Caki2 (cell line): ENCODE measurements around the gene MYEF2. TPM values are rescaled to one million over a fixed set of nuclear protein-coding genes. Genes with fewer than 3 reads are reported as not detected.

Source experiments
- DNase-seq: peaks from one replicate; pipeline ENCODE4 v3.0.0-alpha.2; 2015; ENCODE audit warnings: low read depth
- in situ Hi-C: cut with HindIII; loops from 2 replicates; pipeline ENCODE4 v1.10.0; 2016; ENCODE audit warnings: low sequenced_read_pairs, low pct_unique_long_range_greater_than_20kb, mixed read lengths
- total RNA-seq: library from RNA; depleted of rRNA; stranded (reverse); fragments of >200 nt; shearing (Covaris generic); gene quantifications from 2 replicates; pipeline ENCODE4 v1.2.3, GENCODE V29; 2014; ENCODE audit warnings: low replicate concordance; rRNA removed

MYEF2 gene
- 21.8 and 36.1 TPM in 2 replicates for total RNA-seq

GRCh38 chr15:48177766-48178647 is at the start of gene MYEF2:
Gene MYEF2, minus strand, starts transcription at chr15:48178295. Its CDS starts 58 bp downstream, at chr15:48178237.
- DNase-seq = peak; percentile 75
- in situ Hi-C loops = no loop called here

- DNase-seq = peak; percentile 2
- in situ Hi-C loops = no loop called here
These were observed 47.7 kb upstream of the MYEF2 start for GRCh38 chr15:48225771-48226170.

GRCh38 chr15:48222627-48223026 is 44.5 kb upstream of the MYEF2 start:
- in situ Hi-C loops = no loop called here
- DNase-seq = no peak

GRCh38 chr15:48221885-48222284 is 43.8 kb upstream of the MYEF2 start:
- in situ Hi-C loops = no loop called here
- DNase-seq = no peak

GRCh38 chr15:48221261-48221660 is 43.2 kb upstream of the MYEF2 start:
- in situ Hi-C loops = no loop called here
- DNase-seq = no peak

GRCh38 chr15:48205981-48206380 is 27.9 kb upstream of the MYEF2 start, which contains the start of gene SLC12A1:
Gene SLC12A1, plus strand, starts transcription at chr15:48206302. Its CDS starts 1,418 bp downstream, at chr15:48207720.
- in situ Hi-C loops = no loop called here

GRCh38 chr15:48202068-48202467 is 24.0 kb upstream of the MYEF2 start:
- DNase-seq = no peak
- in situ Hi-C loops = no loop called here

More at GRCh38 chr15:48205981-48206380, 27.9 kb upstream of the MYEF2 start, which contains the start of gene SLC12A1:
- DNase-seq = no peak

- no peak for DNase-seq
- in situ Hi-C loops = no loop called here
These were observed 13.6 kb upstream of the MYEF2 start, which contains the start of gene CTXN2 for GRCh38 chr15:48191574-48192225. Gene CTXN2, plus strand, starts transcription at chr15:48191665. Its CDS starts 9,636 bp downstream, at chr15:48201301.

- in situ Hi-C loops = no loop called here
These were observed 13.0 kb upstream of the MYEF2 start for GRCh38 chr15:48190932-48191573.

GRCh38 chr15:48186271-48186670 is 8.2 kb upstream of the MYEF2 start:
- DNase-seq = no peak
- in situ Hi-C loops = no loop called here

More at GRCh38 chr15:48190932-48191573, 13.0 kb upstream of the MYEF2 start:
- DNase-seq = peak; percentile 42

GRCh38 chr15:48185529-48185928 is 7.4 kb upstream of the MYEF2 start:
- in situ Hi-C loops = no loop called here
- no peak for DNase-seq

- in situ Hi-C loops = no loop called here
- no peak for DNase-seq
These were observed 4.7 kb upstream of the MYEF2 start for GRCh38 chr15:48182749-48183148.

- DNase-seq = peak; percentile 8
- in situ Hi-C loops = no loop called here
These were observed 495 bp upstream of the MYEF2 start for GRCh38 chr15:48178648-48178931.

GRCh38 chr15:48177383-48177765 is 721 bp downstream of the MYEF2 start:
- DNase-seq = peak; percentile 69
- in situ Hi-C loops = no loop called here

GRCh38 chr15:48176957-48177356 is 1.1 kb downstream of the MYEF2 start:
- no peak for DNase-seq
- in situ Hi-C loops = no loop called here

- DNase-seq = peak; percentile 18
- in situ Hi-C loops = no loop called here
These were observed 2.0 kb downstream of the MYEF2 start for GRCh38 chr15:48176112-48176511.

- no peak for DNase-seq
- in situ Hi-C loops = no loop called here
These were observed 3.0 kb downstream of the MYEF2 start for GRCh38 chr15:48175126-48175525.

GRCh38 chr15:48170981-48171380 is 7.1 kb downstream of the MYEF2 start:
- DNase-seq = no peak
- in situ Hi-C loops = no loop called here

GRCh38 chr15:48168616-48169015 is 9.5 kb downstream of the MYEF2 start:
- in situ Hi-C loops = no loop called here
- no peak for DNase-seq
